Neural crest cell (in vitro differentiated cells): ENCODE results near the gene GAMT. TPM values are rescaled to one million over a fixed set of nuclear protein-coding genes. Genes with fewer than 3 reads are reported as not detected.

Experiments used
- DNase-seq: peaks from one replicate; pipeline ENCODE4 v3.0.0; 2021; ENCODE audit warnings: low read depth, mixed read lengths, low spot score
- H3K27ac Mint-ChIP-seq: one replicate; pipeline ENCODE4 v1.8.0; 2021; ENCODE audit warnings: mild to moderate bottlenecking, mixed read lengths; ENCODE audit not compliant: unreplicated experiment
- H3K27me3 Mint-ChIP-seq: 2 replicates; pipeline ENCODE4 v1.8.0; 2021; ENCODE audit warnings: low read depth, mild to moderate bottlenecking, mixed read lengths
- H3K36me3 Mint-ChIP-seq: 2 replicates; pipeline ENCODE4 v1.8.0; 2021; ENCODE audit warnings: low read depth, mild to moderate bottlenecking, mixed read lengths
- H3K4me1 Mint-ChIP-seq: 2 replicates; pipeline ENCODE4 v1.8.0; 2021; ENCODE audit warnings: mixed read lengths
- H3K4me3 Mint-ChIP-seq: one replicate; pipeline ENCODE4 v1.8.0; 2021; ENCODE audit warnings: mild to moderate bottlenecking, mixed read lengths
- H3K9me3 Mint-ChIP-seq: 2 replicates; pipeline ENCODE4 v1.8.0; 2021; ENCODE audit warnings: mixed read lengths
- CTCF ChIP-seq: fragments of 200-600 bp; sonication (generic); conservative IDR thresholded peaks from 2 replicates; pipeline ENCODE4 v1.5.0; 2021; ENCODE audit warnings: antibody characterized with exemption, mild to moderate bottlenecking
- total RNA-seq: library from RNA; stranded (reverse); gene quantifications from 2 replicates; pipeline ENCODE4 v1.2.1, GENCODE V29; 2021

GAMT gene
- total RNA-seq, 1 donor from 2014 or later = 45.6 TPM

- H3K9me3 Mint-ChIP-seq = no peaks in the 10 kb centered on the region
- peak overlapping the region; percentile 87 for H3K27ac Mint-ChIP-seq
- peaks cover 28% of the 10 kb centered on the region for H3K4me1 Mint-ChIP-seq
- no peak for TF ChIP-seq CTCF
- H3K27me3 Mint-ChIP-seq = no peaks in the 10 kb centered on the region
- no peak for DNase-seq
- peak overlapping the region; percentile 96 for H3K4me3 Mint-ChIP-seq
- H3K36me3 Mint-ChIP-seq = no peaks in the 10 kb centered on the region
These were observed 8.1 kb upstream of the GAMT start for GRCh38 chr19:1409204-1410005.

- Mint-ChIP-seq H3K9me3 (no peaks in the 10 kb centered on the region), H3K27ac (peak overlapping the region; percentile 87), H3K27me3 (no peaks in the 10 kb centered on the region), H3K36me3 (no peaks in the 10 kb centered on the region), H3K4me3 (peak overlapping the region; percentile 96), H3K4me1 (peaks cover 28% of the 10 kb centered on the region)
- TF ChIP-seq CTCF = no peak
- peak; percentile 30 for DNase-seq
These were observed 7.2 kb upstream of the GAMT start for GRCh38 chr19:1408300-1409203.

GRCh38 chr19:1407528-1408299 lies 6.4 kb upstream of the GAMT start, which contains the start of gene DAZAP1:
DAZAP1 (plus strand) TSS chr19:1407586; CDS start chr19:1407774, 188 bp downstream.
- TF ChIP-seq CTCF = no peak

GRCh38 chr19:1406774-1407527 lies 5.6 kb upstream of the GAMT start:
- Mint-ChIP-seq H3K4me3 (peak overlapping the region; percentile 78), H3K27me3 (no peaks in the 10 kb centered on the region)

More at GRCh38 chr19:1407528-1408299, 6.4 kb upstream of the GAMT start, which contains the start of gene DAZAP1:
- Mint-ChIP-seq H3K27ac (no peak within 1 kb of the TSS), H3K4me1 (peaks cover 28% of the 10 kb centered on the region), H3K9me3 (no peaks in the 10 kb centered on the region), H3K4me3 (peak within 1 kb of the TSS; percentile 96), H3K27me3 (no peaks in the 10 kb centered on the region), H3K36me3 (no peaks in the 10 kb centered on the region)
- no peak for DNase-seq

More at GRCh38 chr19:1406774-1407527, 5.6 kb upstream of the GAMT start:
- peak; percentile 98 for DNase-seq
- no peak overlapping the region for H3K27ac Mint-ChIP-seq
- no peaks in the 10 kb centered on the region for H3K9me3 Mint-ChIP-seq
- no peaks in the 10 kb centered on the region for H3K36me3 Mint-ChIP-seq
- TF ChIP-seq CTCF = peak; percentile 67
- H3K4me1 Mint-ChIP-seq = peaks cover 28% of the 10 kb centered on the region
